ENCODE measurements around the gene ETFA. TPM values are rescaled to one million over a fixed set of nuclear protein-coding genes. Genes with fewer than 3 reads are reported as not detected.
A peak's percentile ranks its signal among the peaks of the same experiment; 100 is the strongest.

The ETFA gene
- total and polyA plus RNA-seq, 2 experiments from 2014 or later: 175 to 185 TPM

- peaks cover 51% of the 10 kb centered on the region for H3K4me1 ChIP-seq (ENCODE audit: insufficient read depth)
Measured at GRCh38 chr15:76344893-76345582, 33.8 kb upstream of the ETFA start.

GRCh38 chr15:76343313-76343996 lies 32.2 kb upstream of the ETFA start:
- Histone ChIP-seq H3K9me2 (replicated peaks; ENCODE audit: insufficient read depth) (no peaks in the 10 kb centered on the region), H3K27ac (peak overlapping the region; percentile 92), H2AFZ (no peak overlapping the region), H3K9me3 (ENCODE audit: low read depth) (no peaks in the 10 kb centered on the region), H3K4me1 (ENCODE audit: insufficient read depth) (peaks cover 55% of the 10 kb centered on the region), H3K4me2 (peak overlapping the region; percentile 97), H4K20me1 (ENCODE audit: insufficient read depth, poor library complexity, severe bottlenecking) (peaks cover 10% of the 10 kb centered on the region), H3K79me2 (peaks cover 33% of the 10 kb centered on the region), H3K27me3 (peaks cover 100% of the 10 kb centered on the region), H3K36me3 (replicated peaks; ENCODE audit: insufficient read depth, low read depth) (no peaks in the 10 kb centered on the region), H3K4me3 (no peak overlapping the region)
- no peak for DNase-seq (ENCODE audit: low spot score)
- WGBS (ENCODE audit: low lambda C conversion rate, missing lambda C conversion rate): 20% methylated on average over 16 of the region's 16 CpGs
- no peak for TF ChIP-seq EZH2phosphoT487 (IDR thresholded peaks at IDR 0.05; ENCODE audit: low read depth, severe bottlenecking, unreplicated experiment)
- no peak for TF ChIP-seq EZH2 (IDR thresholded peaks at IDR 0.05; ENCODE audit: borderline replicate concordance)
- no peak for TF ChIP-seq CTCF (IDR thresholded peaks at IDR 0.05; ENCODE audit: poor library complexity)

More at GRCh38 chr15:76344893-76345582, 33.8 kb upstream of the ETFA start:
- no peak overlapping the region for H2AFZ ChIP-seq
- no peaks in the 10 kb centered on the region for H3K36me3 ChIP-seq (replicated peaks; ENCODE audit: insufficient read depth, low read depth)
- no peaks in the 10 kb centered on the region for H3K9me2 ChIP-seq (replicated peaks; ENCODE audit: insufficient read depth)
- H3K9me3 ChIP-seq (ENCODE audit: low read depth): no peaks in the 10 kb centered on the region
- peak overlapping the region; percentile 97 for H3K4me2 ChIP-seq
- H3K27ac ChIP-seq: peak overlapping the region; percentile 92
- H3K27me3 ChIP-seq: peaks cover 86% of the 10 kb centered on the region
- 20% methylated on average over 3 of the region's 3 CpGs for WGBS (ENCODE audit: low lambda C conversion rate, missing lambda C conversion rate)
- TF ChIP-seq EZH2 (IDR thresholded peaks at IDR 0.05; ENCODE audit: borderline replicate concordance): no peak
- no peak for TF ChIP-seq CTCF (IDR thresholded peaks at IDR 0.05; ENCODE audit: poor library complexity)
- no peak for TF ChIP-seq EZH2phosphoT487 (IDR thresholded peaks at IDR 0.05; ENCODE audit: low read depth, severe bottlenecking, unreplicated experiment)
- no peak overlapping the region for H3K4me3 ChIP-seq
- DNase-seq (ENCODE audit: low spot score): no peak
- H4K20me1 ChIP-seq (ENCODE audit: insufficient read depth, poor library complexity, severe bottlenecking): no peaks in the 10 kb centered on the region
- H3K79me2 ChIP-seq: peaks cover 26% of the 10 kb centered on the region

GRCh38 chr15:76342382-76343201 lies 31.3 kb upstream of the ETFA start:
- no peaks in the 10 kb centered on the region for H3K9me3 ChIP-seq (ENCODE audit: low read depth)
- peak; percentile 44 for DNase-seq (ENCODE audit: low spot score)
- peaks cover 60% of the 10 kb centered on the region for H3K4me1 ChIP-seq (ENCODE audit: insufficient read depth)
- peak overlapping the region; percentile 97 for H3K4me2 ChIP-seq
- H3K4me3 ChIP-seq: no peak overlapping the region
- H3K27ac ChIP-seq: peak overlapping the region; percentile 92
- H2AFZ ChIP-seq: no peak overlapping the region
- peaks cover 99% of the 10 kb centered on the region for H3K27me3 ChIP-seq
- H4K20me1 ChIP-seq (ENCODE audit: insufficient read depth, poor library complexity, severe bottlenecking): peaks cover 11% of the 10 kb centered on the region
- H3K36me3 ChIP-seq (replicated peaks; ENCODE audit: insufficient read depth, low read depth): no peaks in the 10 kb centered on the region
- WGBS (ENCODE audit: low lambda C conversion rate, missing lambda C conversion rate): 8% methylated on average over 56 of the region's 87 CpGs
- H3K79me2 ChIP-seq: peaks cover 34% of the 10 kb centered on the region
- H3K9me2 ChIP-seq (replicated peaks; ENCODE audit: insufficient read depth): no peaks in the 10 kb centered on the region
- peak; percentile 13 for TF ChIP-seq EZH2phosphoT487 (IDR thresholded peaks at IDR 0.05; ENCODE audit: low read depth, severe bottlenecking, unreplicated experiment)
- no peak for TF ChIP-seq CTCF (IDR thresholded peaks at IDR 0.05; ENCODE audit: poor library complexity)
- peak; percentile 76 for TF ChIP-seq EZH2 (IDR thresholded peaks at IDR 0.05; ENCODE audit: borderline replicate concordance)

Measured in hepatocyte (in vitro differentiated cells).